ENCODE results near the gene BTBD10.

Gene BTBD10

DNA sequence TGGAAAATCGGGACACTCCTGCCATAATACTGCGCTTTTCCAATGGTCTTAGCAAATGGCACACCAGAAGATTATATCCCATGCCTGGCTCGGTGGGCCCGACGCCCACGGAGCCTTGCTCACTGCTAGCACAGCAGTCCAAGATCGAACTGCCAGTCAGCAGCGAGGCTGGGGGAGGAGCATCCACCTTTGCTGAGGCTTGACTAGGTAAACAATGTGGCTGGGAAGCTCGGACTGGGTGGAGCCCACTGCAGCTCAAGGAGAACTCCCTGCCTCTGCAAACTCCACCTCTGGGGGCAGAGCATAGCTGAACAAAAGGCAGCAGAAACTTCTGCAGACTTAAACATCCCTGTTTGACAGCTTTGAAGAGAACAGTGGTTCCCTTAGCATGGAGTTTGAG lies 17.2 kb upstream of the BTBD10 start:
- TF ChIP-seq, protein P1, sequence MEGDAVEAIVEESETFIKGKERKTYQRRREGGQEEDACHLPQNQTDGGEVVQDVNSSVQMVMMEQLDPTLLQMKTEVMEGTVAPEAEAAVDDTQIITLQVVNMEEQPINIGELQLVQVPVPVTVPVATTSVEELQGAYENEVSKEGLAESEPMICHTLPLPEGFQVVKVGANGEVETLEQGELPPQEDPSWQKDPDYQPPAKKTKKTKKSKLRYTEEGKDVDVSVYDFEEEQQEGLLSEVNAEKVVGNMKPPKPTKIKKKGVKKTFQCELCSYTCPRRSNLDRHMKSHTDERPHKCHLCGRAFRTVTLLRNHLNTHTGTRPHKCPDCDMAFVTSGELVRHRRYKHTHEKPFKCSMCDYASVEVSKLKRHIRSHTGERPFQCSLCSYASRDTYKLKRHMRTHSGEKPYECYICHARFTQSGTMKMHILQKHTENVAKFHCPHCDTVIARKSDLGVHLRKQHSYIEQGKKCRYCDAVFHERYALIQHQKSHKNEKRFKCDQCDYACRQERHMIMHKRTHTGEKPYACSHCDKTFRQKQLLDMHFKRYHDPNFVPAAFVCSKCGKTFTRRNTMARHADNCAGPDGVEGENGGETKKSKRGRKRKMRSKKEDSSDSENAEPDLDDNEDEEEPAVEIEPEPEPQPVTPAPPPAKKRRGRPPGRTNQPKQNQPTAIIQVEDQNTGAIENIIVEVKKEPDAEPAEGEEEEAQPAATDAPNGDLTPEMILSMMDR (IDR thresholded peaks at IDR 0.05; ENCODE audit: extremely low read depth, missing control alignments), result no peak
- no peak for DNase-seq (ENCODE audit: low spot score)

DNA sequence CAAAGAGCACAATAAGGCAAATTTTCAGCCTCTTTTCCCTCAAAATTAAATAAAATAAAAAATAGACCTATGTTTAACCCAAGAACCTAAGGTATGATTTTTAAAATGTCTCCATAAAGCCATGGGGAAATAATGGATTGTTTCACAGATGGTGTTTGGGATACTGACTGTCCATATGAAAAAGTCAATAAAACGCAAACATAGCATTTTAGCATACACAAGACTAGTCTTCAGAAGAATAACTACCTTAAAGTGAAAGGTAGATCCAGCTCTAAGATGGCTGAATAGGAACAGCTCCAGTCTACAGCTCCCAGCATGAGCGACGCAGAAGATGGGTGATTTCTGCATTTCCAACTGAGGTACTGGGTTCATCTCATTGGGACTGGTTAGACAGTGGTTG lies 16.7 kb upstream of the BTBD10 start:
- no peak for DNase-seq (ENCODE audit: low spot score)
- TF ChIP-seq, protein P1 (IDR thresholded peaks at IDR 0.05; ENCODE audit: extremely low read depth, missing control alignments), result no peak

DNA sequence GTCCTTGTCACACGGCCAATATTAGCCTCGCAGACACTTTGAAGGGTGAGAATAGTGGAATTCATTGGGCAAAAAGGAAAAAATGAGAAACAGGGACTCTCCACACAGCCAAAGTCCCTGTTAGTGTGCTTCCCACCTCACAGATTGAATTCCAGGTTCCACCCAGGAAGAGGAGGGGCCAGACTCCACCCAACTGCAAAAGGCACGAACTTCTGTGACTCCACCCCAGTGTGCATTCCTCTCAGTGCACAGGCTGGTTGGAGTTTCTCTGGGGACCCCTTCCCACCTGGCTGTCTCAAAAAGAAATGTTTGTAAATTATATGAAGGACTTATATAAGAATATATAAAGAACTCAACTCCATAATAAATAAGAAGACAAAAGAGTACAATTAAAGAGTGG lies 12.1 kb upstream of the BTBD10 start:
- DNase-seq (ENCODE audit: low spot score), result no peak
- TF ChIP-seq, protein P1 (IDR thresholded peaks at IDR 0.05; ENCODE audit: extremely low read depth, missing control alignments), result no peak

DNA sequence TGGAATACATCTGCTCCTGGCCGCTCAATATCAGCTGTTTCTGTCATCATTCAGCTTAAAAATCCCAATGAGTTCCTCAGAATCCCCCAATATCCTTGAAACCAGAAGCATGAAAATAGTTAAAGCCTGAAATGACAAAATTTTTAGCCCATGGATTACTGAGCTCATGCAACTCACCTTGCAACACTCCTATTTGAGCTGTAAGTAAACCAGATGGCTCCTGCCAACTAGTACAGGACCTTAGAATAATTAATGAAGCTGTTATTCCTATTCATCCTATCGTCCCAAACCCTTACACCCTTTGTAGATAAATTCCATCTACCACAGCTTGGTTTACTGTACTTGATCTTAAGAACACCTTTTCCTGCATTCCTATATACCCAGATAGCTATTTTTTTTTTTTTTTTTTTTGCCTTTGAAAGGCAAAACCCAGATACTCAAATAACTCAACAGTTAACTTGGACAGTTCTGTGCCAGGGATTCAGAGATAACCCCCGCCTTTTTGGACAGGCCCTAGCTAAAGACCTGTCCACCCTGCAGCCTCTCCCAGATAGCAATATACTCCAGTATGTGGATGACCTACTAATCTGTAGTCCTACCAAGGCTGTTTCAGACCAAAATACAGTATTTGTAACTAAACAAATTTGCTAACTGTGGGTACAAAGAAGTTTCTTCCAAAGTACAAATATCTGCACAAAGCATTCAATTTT lies 10.1 kb upstream of the BTBD10 start:
- TF ChIP-seq, protein P1 (IDR thresholded peaks at IDR 0.05; ENCODE audit: extremely low read depth, missing control alignments), result no peak

DNA sequence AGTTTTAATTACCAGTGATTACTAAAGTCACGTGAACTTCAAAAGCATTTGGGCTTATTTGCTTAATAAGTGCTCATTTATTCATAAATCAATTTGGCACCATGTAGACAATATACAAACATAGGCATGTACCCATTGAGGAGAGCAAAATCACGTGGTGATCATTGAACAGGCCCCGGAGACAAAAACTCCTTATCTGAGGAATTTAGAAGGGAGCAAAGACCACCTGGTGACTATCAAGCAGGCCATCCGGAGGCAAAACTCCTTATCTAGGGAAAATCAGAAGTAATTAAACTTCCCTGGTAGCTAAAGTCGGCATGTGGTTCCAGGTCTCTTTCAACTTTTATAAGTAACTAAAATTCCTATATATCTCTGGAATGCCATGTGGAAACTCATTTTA lies 5.7 kb upstream of the BTBD10 start:
- no peak for DNase-seq (ENCODE audit: low spot score)
- TF ChIP-seq, protein P1 (IDR thresholded peaks at IDR 0.05; ENCODE audit: extremely low read depth, missing control alignments), result no peak

More for the DNA sequence above, 10.1 kb upstream of the BTBD10 start:
- no peak for DNase-seq (ENCODE audit: low spot score)

DNA sequence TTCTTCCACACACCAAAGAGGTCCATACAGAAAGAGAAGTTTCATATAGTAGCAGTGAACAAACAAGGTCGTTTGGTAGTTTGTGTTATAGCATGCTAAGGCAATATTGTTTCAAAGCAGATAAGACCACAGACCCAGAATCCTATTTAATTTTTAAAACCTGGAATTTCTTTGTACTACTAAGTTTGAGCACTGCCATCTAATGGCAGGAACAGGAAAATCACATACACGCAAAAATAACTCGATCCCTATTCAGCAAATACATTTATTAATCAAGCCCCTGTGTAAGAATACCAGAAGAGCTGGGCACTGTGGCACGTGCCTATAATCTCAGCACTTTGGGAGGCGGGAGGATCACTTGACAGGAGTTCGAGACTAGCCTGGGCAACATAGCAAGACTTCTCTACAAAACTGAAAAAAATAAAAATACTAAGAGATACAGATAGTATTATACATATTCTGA lies 2.9 kb upstream of the BTBD10 start:
- TF ChIP-seq, protein P1 (IDR thresholded peaks at IDR 0.05; ENCODE audit: extremely low read depth, missing control alignments), result peak; percentile 26
- peak; percentile 39 for DNase-seq (ENCODE audit: low spot score)

DNA sequence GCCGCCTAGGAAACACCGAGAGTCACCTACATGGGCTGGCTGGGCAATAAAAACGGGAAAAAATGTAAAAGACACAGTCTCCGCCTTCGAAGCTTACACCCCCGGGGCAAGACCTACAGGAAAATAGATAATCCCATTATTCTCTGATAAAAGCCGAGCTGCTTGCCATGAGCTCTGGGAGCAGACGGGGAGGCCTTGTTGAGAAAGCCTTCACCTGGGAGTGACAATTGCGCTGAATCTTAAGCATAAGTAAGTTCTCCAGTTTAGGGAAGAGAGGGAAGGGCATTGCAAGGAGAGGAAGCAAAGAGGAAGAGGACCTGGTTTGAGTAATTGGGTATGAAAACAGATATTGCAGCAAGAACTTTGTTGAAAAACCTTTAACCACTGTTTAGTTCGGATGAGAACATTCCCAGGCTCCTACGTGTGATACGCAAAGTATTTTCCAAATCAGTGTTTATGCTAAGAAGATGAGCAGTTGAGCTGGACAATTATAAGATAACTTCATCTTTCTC lies 813 bp upstream of the BTBD10 start:
- peak; percentile 10 for DNase-seq (ENCODE audit: low spot score)
- TF ChIP-seq, protein P1 (IDR thresholded peaks at IDR 0.05; ENCODE audit: extremely low read depth, missing control alignments), result no peak
